SK-N-SH (cell line): ENCODE measurements around the gene TUBGCP6. TPM values are rescaled to one million over a fixed set of nuclear protein-coding genes. Genes with fewer than 3 reads are reported as not detected.

Experiments
- CTCF ChIA-PET: fragments of 300-600, 350-600 bp; formaldehyde crosslinking; extraction: SDS; loops from one replicate; lab custom pipeline; 2021; lab: Yijun Ruan, JAX
- POLR2A ChIA-PET: fragments of 350-600 bp; sonication (Branson Sonifier 250); formaldehyde crosslinking; extraction: SDS; loops from one replicate; lab custom pipeline; 2020; ENCODE audit warnings: antibody characterized with exemption, inconsistent platforms; lab: Yijun Ruan, JAX
- DNase-seq: peaks from one replicate; pipeline ENCODE4 v3.0.0; 2012
- H2AFZ ChIP-seq: fragments of 200-600 bp; sonication (generic); 2 replicates; pipeline ENCODE4 v1.8.1; 2016; ENCODE audit warnings: antibody characterized with exemption, mild to moderate bottlenecking, low read depth
- H3F3A ChIP-seq: fragments of 200-600 bp; sonication (generic); replicated peaks from 2 replicates; pipeline ENCODE3; 2016; ENCODE audit warnings: antibody characterized with exemption, mild to moderate bottlenecking; ENCODE audit not compliant: insufficient read depth
- H3K27ac ChIP-seq, 2 experiments: fragments of 200-500 bp in 1 of 2; fragments of 200-600 bp in 1 of 2; sonication (Bioruptor generic) in 1 of 2; sonication (generic), shearing (Covaris generic) in 1 of 2; 2 replicates each; pipeline versions ENCODE4 v1.5.1 to v1.6.1; 2014 to 2016; ENCODE audit warnings: low read depth in 2 of 2, inconsistent platforms in 1 of 2, low read length in 1 of 2, mild to moderate bottlenecking in 1 of 2, mixed read lengths in 1 of 2
- H3K27me3 ChIP-seq: fragments of 200-600 bp; sonication (generic), shearing (Covaris generic); 2 replicates; pipeline ENCODE4 v1.6.1; 2016; ENCODE audit warnings: mixed run types; ENCODE audit not compliant: insufficient read depth
- H3K36me3 ChIP-seq, 2 experiments: fragments of 200-500 bp in 1 of 2; fragments of 200-600 bp in 1 of 2; sonication (Bioruptor generic) in 1 of 2; sonication (generic) in 1 of 2; replicated peaks in 1 of 2; 2 replicates each; pipeline versions ENCODE3 to v1.5.1; 2014 to 2016; ENCODE audit warnings: low read length in 1 of 2, mild to moderate bottlenecking in 1 of 2; ENCODE audit not compliant: insufficient read depth in 2 of 2, control insufficient read depth in 1 of 2
- H3K4me1 ChIP-seq, 2 experiments: fragments of 200-500 bp in 1 of 2; fragments of 200-600 bp in 1 of 2; sonication (Bioruptor generic) in 1 of 2; sonication (generic), shearing (Covaris generic) in 1 of 2; 2 replicates each; pipeline versions ENCODE4 v1.5.1 to v1.6.1; 2014 to 2016; ENCODE audit warnings: low read depth in 1 of 2, low read length in 1 of 2, mixed run types in 1 of 2; ENCODE audit not compliant: insufficient read depth in 2 of 2, control insufficient read depth in 1 of 2
- H3K4me2 ChIP-seq: fragments of 200-600 bp; sonication (generic), shearing (Covaris generic); 2 replicates; pipeline ENCODE4 v1.6.1; 2017; ENCODE audit warnings: mixed run types
- H3K4me3 ChIP-seq, 2 experiments: fragments of 200-500 bp in 1 of 2; fragments of 200-600 bp in 1 of 2; sonication (Bioruptor generic) in 1 of 2; sonication (generic), shearing (Covaris generic) in 1 of 2; 2 replicates each; pipeline versions ENCODE4 v1.5.1 to v1.8.1; 2014 to 2016; ENCODE audit warnings: low read depth in 2 of 2, inconsistent platforms in 1 of 2, low read length in 1 of 2, mild to moderate bottlenecking in 1 of 2, mixed read lengths in 1 of 2, moderate library complexity in 1 of 2
- H3K79me2 ChIP-seq: fragments of 200-600 bp; sonication (generic); 2 replicates; pipeline ENCODE4 v1.8.1; 2017; ENCODE audit warnings: mild to moderate bottlenecking; ENCODE audit not compliant: insufficient read depth
- H3K9ac ChIP-seq: fragments of 200-600 bp; sonication (generic); 2 replicates; pipeline ENCODE4 v1.6.1; 2017; ENCODE audit warnings: mixed run types
- H3K9me2 ChIP-seq: fragments of 200-600 bp; sonication (generic); 2 replicates; pipeline ENCODE4 v1.6.1; 2017; ENCODE audit warnings: mixed run types
- H3K9me3 ChIP-seq: fragments of 200-600 bp; sonication (generic); 2 replicates; pipeline ENCODE4 v1.6.1; 2017; ENCODE audit warnings: mixed run types, mild to moderate bottlenecking, moderate library complexity
- H4K20me1 ChIP-seq: fragments of 200-600 bp; sonication (generic); 2 replicates; pipeline ENCODE4 v1.6.1; 2017; ENCODE audit warnings: mild to moderate bottlenecking, mixed run types; ENCODE audit not compliant: insufficient read depth
- EP300 ChIP-seq, 2 experiments: IDR thresholded peaks; 2 replicates each; pipeline versions ENCODE4 v1.4.0 to v1.6.1; 2012; ENCODE audit warnings: borderline replicate concordance in 1 of 2, low read depth in 1 of 2, low read length in 1 of 2
- FOXM1 ChIP-seq: IDR thresholded peaks from 2 replicates; pipeline ENCODE4 v1.4.0; 2012; ENCODE audit warnings: low read depth, mild to moderate bottlenecking
- JUND ChIP-seq: IDR thresholded peaks from 2 replicates; pipeline ENCODE4 v1.4.0; 2012
- NFIC ChIP-seq: IDR thresholded peaks from 2 replicates; pipeline ENCODE4 v1.4.0; 2012; ENCODE audit warnings: borderline replicate concordance
- RCOR1 ChIP-seq: fragments of 150-350 bp; IDR thresholded peaks from 2 replicates; pipeline ENCODE4 v1.6.1; 2017; ENCODE audit warnings: antibody characterized with exemption, low read length
- RFX5 ChIP-seq: IDR thresholded peaks from 2 replicates; pipeline ENCODE4 v1.6.1; 2012; ENCODE audit warnings: mild to moderate bottlenecking, improper control_type of control experiment, low read length
- SMC3 ChIP-seq: IDR thresholded peaks from 2 replicates; pipeline ENCODE4 v1.6.1; 2012; ENCODE audit warnings: low read depth, low read length, improper control_type of control experiment
- TAF1 ChIP-seq: IDR thresholded peaks from 2 replicates; pipeline ENCODE4 v1.6.1; 2012; ENCODE audit warnings: low read depth, mild to moderate bottlenecking, low read length, moderate library complexity, borderline replicate concordance
- WGBS: methylation state at CpG from one replicate; pipeline ENCODE4 v1.1.6; 2017; ENCODE audit warnings: low lambda C conversion rate; 5-methylcytosine and 5-hydroxymethylcytosine counted together
- polyA plus RNA-seq, 3 experiments: library from polyadenylated mRNA; depleted of rRNA; stranded (reverse); fragments of >200 nt; gene quantifications; 2 replicates each; pipeline ENCODE4 v1.2.3, GENCODE V29; 2012
- TF ChIP-seq, protein P1 (sequence below): IDR thresholded peaks from 2 replicates; pipeline ENCODE4 v1.4.0; 2012; ENCODE audit warnings: low read depth, borderline replicate concordance
- TF ChIP-seq, protein P2 (sequence below): fragments of 200-600 bp; sonication (generic); IDR thresholded peaks from 2 replicates; pipeline ENCODE4 v1.6.1; 2017; ENCODE audit warnings: antibody characterized with exemption, mild to moderate bottlenecking, moderate library complexity
- TF ChIP-seq, protein P3 (sequence below): IDR thresholded peaks from 2 replicates; pipeline ENCODE4; 2012
- TF ChIP-seq, protein P4 (sequence below): IDR thresholded peaks from 2 replicates; pipeline ENCODE4 v1.4.0; 2012; ENCODE audit warnings: low read depth, borderline replicate concordance
- TF ChIP-seq, protein P5 (sequence below): IDR thresholded peaks from 2 replicates; pipeline ENCODE4 v1.6.1; 2012; ENCODE audit warnings: mild to moderate bottlenecking, low read depth, low read length, moderate library complexity

TUBGCP6 gene
- polyA plus RNA-seq, 1 of the 3 experiments (the other 2 are of a cell fraction), result 40.4 TPM

- WGBS, result no CpG with 5 or more reads among the region's 9 CpGs
- H3K9me3 ChIP-seq, result no peaks in the 10 kb centered on the region
- POLR2A ChIA-PET, result interaction anchor here (1.7 kb wide), 1 partner anchor 12 kb away, joined by 10 read pairs; the partner anchor contains the start of gene HDAC10
- no peak overlapping the region for H3K9ac ChIP-seq
- H3K4me1 ChIP-seq, result peaks cover 14 to 25% of the 10 kb centered on the region in 2 experiments; a peak in 2 of 4 replicates
- H3K27me3 ChIP-seq, result no peaks in the 10 kb centered on the region
- H4K20me1 ChIP-seq, result no peaks in the 10 kb centered on the region
- H3K4me3 ChIP-seq, result no peak overlapping the region
- H3F3A ChIP-seq, result peaks cover 3% of the 10 kb centered on the region
- H3K4me2 ChIP-seq, result peak overlapping the region; percentile 50; the same call in 1 of the 2 replicates
- H3K27ac ChIP-seq, result no peak overlapping the region; a peak in 1 of 4 replicates
- peaks cover 25% of the 10 kb centered on the region for H3K79me2 ChIP-seq
- CTCF ChIA-PET, result interaction anchor here (3.3 to 11.4 kb wide), 6 partner anchors 9 to 79 kb away, joined by 13 to 72 read pairs (median 30); partner anchors contain the start of genes DENND6B and HDAC10
- DNase-seq, result peak; percentile 68
- no peaks in the 10 kb centered on the region for H3K9me2 ChIP-seq
- H2AFZ ChIP-seq, result no peak overlapping the region
- TF ChIP-seq NFIC, result peak; percentile 66
- TF ChIP-seq, protein P1, sequence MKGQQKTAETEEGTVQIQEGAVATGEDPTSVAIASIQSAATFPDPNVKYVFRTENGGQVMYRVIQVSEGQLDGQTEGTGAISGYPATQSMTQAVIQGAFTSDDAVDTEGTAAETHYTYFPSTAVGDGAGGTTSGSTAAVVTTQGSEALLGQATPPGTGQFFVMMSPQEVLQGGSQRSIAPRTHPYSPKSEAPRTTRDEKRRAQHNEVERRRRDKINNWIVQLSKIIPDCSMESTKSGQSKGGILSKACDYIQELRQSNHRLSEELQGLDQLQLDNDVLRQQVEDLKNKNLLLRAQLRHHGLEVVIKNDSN, result no peak
- TF ChIP-seq, all 33 proteins: peak for 1
- peaks cover 0 to 9% of the 10 kb centered on the region in 2 experiments for H3K36me3 ChIP-seq
Measured at GRCh38 chr22:50262973-50263617, 18.3 kb upstream of the TUBGCP6 start.

DNA sequence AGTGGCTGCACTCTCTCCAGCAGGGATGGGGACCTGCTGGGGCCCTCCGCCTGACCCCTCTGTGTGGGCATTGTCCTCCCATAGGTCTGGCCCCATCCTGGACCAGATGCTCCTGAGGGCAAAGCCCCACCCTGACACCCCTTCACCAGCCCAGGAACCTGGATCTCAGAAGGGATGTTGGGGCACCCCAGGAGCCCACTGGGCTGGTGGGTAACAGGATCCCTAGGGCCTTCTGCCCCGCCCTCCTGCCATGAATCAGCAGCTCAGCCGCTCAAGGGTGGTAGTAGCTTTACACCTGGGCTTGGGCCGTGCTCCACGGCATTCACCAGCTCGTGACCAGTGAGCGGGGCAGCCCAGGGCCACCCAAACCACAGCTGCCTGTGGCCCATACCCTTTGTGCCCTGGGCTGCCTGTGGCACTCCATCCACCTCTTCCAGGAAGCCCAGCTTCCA is 17.7 kb upstream of the TUBGCP6 start:
- Histone ChIP-seq H4K20me1 (no peaks in the 10 kb centered on the region), H3K27me3 (no peaks in the 10 kb centered on the region), H3K36me3 (peaks cover 0 to 11% of the 10 kb centered on the region in 2 experiments), H3K9ac (no peak overlapping the region), H3K9me2 (no peaks in the 10 kb centered on the region), H2AFZ (no peak overlapping the region), H3K4me2 (peak overlapping the region; percentile 50), H3F3A (peaks cover 3% of the 10 kb centered on the region), H3K9me3 (no peaks in the 10 kb centered on the region), H3K27ac (no peak overlapping the region; a peak in 1 of 4 replicates), H3K4me3 (no peak overlapping the region), H3K79me2 (peaks cover 27% of the 10 kb centered on the region), H3K4me1 (peaks cover 14 to 25% of the 10 kb centered on the region in 2 experiments; a peak in 2 of 4 replicates)
- no peak for DNase-seq
- WGBS, result no CpG with 5 or more reads among the region's 7 CpGs
- ChIA-PET CTCF (interaction anchor here (3.3 to 4.9 kb wide), 5 partner anchors 9 to 79 kb away, joined by 13 to 34 read pairs (median 29); partner anchors contain the start of genes DENND6B and HDAC10), POLR2A (interaction anchor here (1.7 kb wide), 1 partner anchor 12 kb away, joined by 10 read pairs; the partner anchor contains the start of gene HDAC10)
- no peak for TF ChIP-seq TAF1
- TF ChIP-seq RCOR1, result no peak
- TF ChIP-seq EP300 (IDR thresholded peaks at IDR 0.05; ENCODE audit: borderline replicate concordance in 1 of 2, low read depth in 1 of 2, low read length in 1 of 2), result no peak
- TF ChIP-seq FOXM1, result no peak
- TF ChIP-seq, protein P2, sequence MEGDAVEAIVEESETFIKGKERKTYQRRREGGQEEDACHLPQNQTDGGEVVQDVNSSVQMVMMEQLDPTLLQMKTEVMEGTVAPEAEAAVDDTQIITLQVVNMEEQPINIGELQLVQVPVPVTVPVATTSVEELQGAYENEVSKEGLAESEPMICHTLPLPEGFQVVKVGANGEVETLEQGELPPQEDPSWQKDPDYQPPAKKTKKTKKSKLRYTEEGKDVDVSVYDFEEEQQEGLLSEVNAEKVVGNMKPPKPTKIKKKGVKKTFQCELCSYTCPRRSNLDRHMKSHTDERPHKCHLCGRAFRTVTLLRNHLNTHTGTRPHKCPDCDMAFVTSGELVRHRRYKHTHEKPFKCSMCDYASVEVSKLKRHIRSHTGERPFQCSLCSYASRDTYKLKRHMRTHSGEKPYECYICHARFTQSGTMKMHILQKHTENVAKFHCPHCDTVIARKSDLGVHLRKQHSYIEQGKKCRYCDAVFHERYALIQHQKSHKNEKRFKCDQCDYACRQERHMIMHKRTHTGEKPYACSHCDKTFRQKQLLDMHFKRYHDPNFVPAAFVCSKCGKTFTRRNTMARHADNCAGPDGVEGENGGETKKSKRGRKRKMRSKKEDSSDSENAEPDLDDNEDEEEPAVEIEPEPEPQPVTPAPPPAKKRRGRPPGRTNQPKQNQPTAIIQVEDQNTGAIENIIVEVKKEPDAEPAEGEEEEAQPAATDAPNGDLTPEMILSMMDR, result no peak
- TF ChIP-seq, protein P3, sequence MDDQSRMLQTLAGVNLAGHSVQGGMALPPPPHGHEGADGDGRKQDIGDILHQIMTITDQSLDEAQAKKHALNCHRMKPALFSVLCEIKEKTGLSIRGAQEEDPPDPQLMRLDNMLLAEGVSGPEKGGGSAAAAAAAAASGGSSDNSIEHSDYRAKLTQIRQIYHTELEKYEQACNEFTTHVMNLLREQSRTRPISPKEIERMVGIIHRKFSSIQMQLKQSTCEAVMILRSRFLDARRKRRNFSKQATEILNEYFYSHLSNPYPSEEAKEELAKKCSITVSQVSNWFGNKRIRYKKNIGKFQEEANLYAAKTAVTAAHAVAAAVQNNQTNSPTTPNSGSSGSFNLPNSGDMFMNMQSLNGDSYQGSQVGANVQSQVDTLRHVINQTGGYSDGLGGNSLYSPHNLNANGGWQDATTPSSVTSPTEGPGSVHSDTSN, result no peak
- TF ChIP-seq, protein P4, sequence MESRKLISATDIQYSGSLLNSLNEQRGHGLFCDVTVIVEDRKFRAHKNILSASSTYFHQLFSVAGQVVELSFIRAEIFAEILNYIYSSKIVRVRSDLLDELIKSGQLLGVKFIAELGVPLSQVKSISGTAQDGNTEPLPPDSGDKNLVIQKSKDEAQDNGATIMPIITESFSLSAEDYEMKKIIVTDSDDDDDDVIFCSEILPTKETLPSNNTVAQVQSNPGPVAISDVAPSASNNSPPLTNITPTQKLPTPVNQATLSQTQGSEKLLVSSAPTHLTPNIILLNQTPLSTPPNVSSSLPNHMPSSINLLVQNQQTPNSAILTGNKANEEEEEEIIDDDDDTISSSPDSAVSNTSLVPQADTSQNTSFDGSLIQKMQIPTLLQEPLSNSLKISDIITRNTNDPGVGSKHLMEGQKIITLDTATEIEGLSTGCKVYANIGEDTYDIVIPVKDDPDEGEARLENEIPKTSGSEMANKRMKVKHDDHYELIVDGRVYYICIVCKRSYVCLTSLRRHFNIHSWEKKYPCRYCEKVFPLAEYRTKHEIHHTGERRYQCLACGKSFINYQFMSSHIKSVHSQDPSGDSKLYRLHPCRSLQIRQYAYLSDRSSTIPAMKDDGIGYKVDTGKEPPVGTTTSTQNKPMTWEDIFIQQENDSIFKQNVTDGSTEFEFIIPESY, result no peak
- no peak for TF ChIP-seq RFX5
- TF ChIP-seq, protein P1, result no peak
- TF ChIP-seq JUND, result no peak
- no peak for TF ChIP-seq SMC3
- TF ChIP-seq, protein P5, sequence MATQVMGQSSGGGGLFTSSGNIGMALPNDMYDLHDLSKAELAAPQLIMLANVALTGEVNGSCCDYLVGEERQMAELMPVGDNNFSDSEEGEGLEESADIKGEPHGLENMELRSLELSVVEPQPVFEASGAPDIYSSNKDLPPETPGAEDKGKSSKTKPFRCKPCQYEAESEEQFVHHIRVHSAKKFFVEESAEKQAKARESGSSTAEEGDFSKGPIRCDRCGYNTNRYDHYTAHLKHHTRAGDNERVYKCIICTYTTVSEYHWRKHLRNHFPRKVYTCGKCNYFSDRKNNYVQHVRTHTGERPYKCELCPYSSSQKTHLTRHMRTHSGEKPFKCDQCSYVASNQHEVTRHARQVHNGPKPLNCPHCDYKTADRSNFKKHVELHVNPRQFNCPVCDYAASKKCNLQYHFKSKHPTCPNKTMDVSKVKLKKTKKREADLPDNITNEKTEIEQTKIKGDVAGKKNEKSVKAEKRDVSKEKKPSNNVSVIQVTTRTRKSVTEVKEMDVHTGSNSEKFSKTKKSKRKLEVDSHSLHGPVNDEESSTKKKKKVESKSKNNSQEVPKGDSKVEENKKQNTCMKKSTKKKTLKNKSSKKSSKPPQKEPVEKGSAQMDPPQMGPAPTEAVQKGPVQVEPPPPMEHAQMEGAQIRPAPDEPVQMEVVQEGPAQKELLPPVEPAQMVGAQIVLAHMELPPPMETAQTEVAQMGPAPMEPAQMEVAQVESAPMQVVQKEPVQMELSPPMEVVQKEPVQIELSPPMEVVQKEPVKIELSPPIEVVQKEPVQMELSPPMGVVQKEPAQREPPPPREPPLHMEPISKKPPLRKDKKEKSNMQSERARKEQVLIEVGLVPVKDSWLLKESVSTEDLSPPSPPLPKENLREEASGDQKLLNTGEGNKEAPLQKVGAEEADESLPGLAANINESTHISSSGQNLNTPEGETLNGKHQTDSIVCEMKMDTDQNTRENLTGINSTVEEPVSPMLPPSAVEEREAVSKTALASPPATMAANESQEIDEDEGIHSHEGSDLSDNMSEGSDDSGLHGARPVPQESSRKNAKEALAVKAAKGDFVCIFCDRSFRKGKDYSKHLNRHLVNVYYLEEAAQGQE, result no peak
